Panc1 (cell line): ENCODE data around the gene SULF2. TPM values are rescaled to one million over a fixed set of nuclear protein-coding genes. Genes with fewer than 3 reads are reported as not detected.

ENCODE experiments used
- ATAC-seq: fragments of 200-7000 bp; cut with Tn5 transposase; 2 replicates; pipeline ENCODE4 v1.9.1; 2020; ENCODE audit warnings: mild to moderate bottlenecking, moderate library complexity
- BruUV-seq: library from RNA; stranded (reverse); fragments of 400-500 nt; replicated peaks from 2 replicates; lab custom pipeline; 2021; lab: Mats Ljungman, UMichigan
- CTCF ChIA-PET: fragments of 300-600 bp; sonication (Branson Sonifier 250); formaldehyde crosslinking; loops from one replicate; lab custom pipeline; 2022; ENCODE audit warnings: antibody characterized with exemption; lab: Charles Lee
- POLR2A ChIA-PET: fragments of 300-600 bp; sonication (Branson Sonifier 250); formaldehyde crosslinking; loops from one replicate; lab custom pipeline; 2022; ENCODE audit warnings: antibody characterized with exemption; lab: Charles Lee
- DNase-seq: peaks from one replicate; pipeline ENCODE4 v3.0.0-alpha.2; 2010; ENCODE audit warnings: low read depth, low spot score
- H3K27ac ChIP-seq: 2 replicates; pipeline ENCODE4 v1.5.1; 2011; ENCODE audit warnings: mild to moderate bottlenecking, low read length, inconsistent platforms
- H3K27me3 ChIP-seq: fragments of 200-500 bp; sonication (Bioruptor generic); 2 replicates; pipeline ENCODE4 v1.6.0; 2014; ENCODE audit warnings: low read length, inconsistent platforms; ENCODE audit not compliant: control insufficient read depth, insufficient read depth
- H3K36me3 ChIP-seq: fragments of 200-500 bp; sonication (Bioruptor generic); 2 replicates; pipeline ENCODE4 v1.5.1; 2014; ENCODE audit warnings: inconsistent platforms, mild to moderate bottlenecking, low read length, moderate library complexity; ENCODE audit not compliant: control insufficient read depth, insufficient read depth
- H3K4me1 ChIP-seq: 2 replicates; pipeline ENCODE4 v1.5.1; 2011; ENCODE audit warnings: inconsistent platforms, mild to moderate bottlenecking, low read length, moderate library complexity; ENCODE audit not compliant: control insufficient read depth, insufficient read depth
- H3K4me3 ChIP-seq, 2 experiments: 2 replicates each; pipeline ENCODE4 v1.5.1; 2011 to 2012; ENCODE audit warnings: low read depth in 2 of 2, low read length in 2 of 2, mild to moderate bottlenecking in 2 of 2, inconsistent platforms in 1 of 2, moderate library complexity in 1 of 2
- H3K9me3 ChIP-seq: fragments of 200-500 bp; sonication (Bioruptor generic); 2 replicates; pipeline ENCODE4 v1.5.1; 2014; ENCODE audit warnings: low read depth, mild to moderate bottlenecking, inconsistent platforms, low read length, moderate library complexity; ENCODE audit not compliant: control insufficient read depth, insufficient read depth
- CTCF ChIP-seq: fragments of 450-650 bp; IDR thresholded peaks from 2 replicates; pipeline ENCODE4 v1.5.1; 2017; ENCODE audit warnings: mild to moderate bottlenecking
- POLR2AphosphoS5 ChIP-seq: IDR thresholded peaks from 2 replicates; pipeline ENCODE4 v1.6.1; 2012; ENCODE audit warnings: mild to moderate bottlenecking, low read depth, low read length, moderate library complexity
- REST ChIP-seq, 2 experiments: IDR thresholded peaks; 2 replicates each; pipeline ENCODE4 v1.6.1; 2011 to 2012; ENCODE audit warnings: low read depth in 2 of 2, control low read depth in 1 of 2, low read length in 1 of 2, mild to moderate bottlenecking in 1 of 2, moderate library complexity in 1 of 2; ENCODE audit not compliant: insufficient read depth in 1 of 2
- SIN3A ChIP-seq: IDR thresholded peaks from 2 replicates; pipeline ENCODE4 v1.6.1; 2012; ENCODE audit warnings: low read depth, mild to moderate bottlenecking, low read length, moderate library complexity, borderline replicate concordance; ENCODE audit not compliant: insufficient read depth
- TCF7L2 ChIP-seq: IDR thresholded peaks from 2 replicates; pipeline ENCODE4 v1.6.1; 2011; ENCODE audit warnings: mild to moderate bottlenecking, low read depth, low read length, inconsistent platforms
- in situ Hi-C: cut with HindIII; loops from 2 replicates; pipeline ENCODE4 v1.10.0; 2016; ENCODE audit warnings: low sequenced_read_pairs, low pct_unique_long_range_greater_than_20kb
- intact Hi-C: fragments of 100-400 bp; cut with micrococcal nuclease; formaldehyde crosslinking; loops from one replicate; pipeline ENCODE4 v1.10.0; 2022; ENCODE audit not compliant: unreplicated experiment
- total RNA-seq: library from RNA; stranded (reverse); gene quantifications from one replicate; pipeline ENCODE4 v1.2.1, GENCODE V29; 2021; ENCODE audit not compliant: unreplicated experiment

The SULF2 gene
- total RNA-seq, 1 experiment from 2014 or later: 1.4 TPM

GRCh38 chr20:47740121-47740861 is 45.0 kb downstream of the SULF2 start:
- no peaks in the 10 kb centered on the region for H3K4me1 ChIP-seq
- in situ Hi-C loops: no loop called here
- CTCF ChIA-PET: interaction anchor here (0.6 kb wide), 1 partner anchor 1019 kb away, joined by 7 read pairs; no protein-coding TSS in a partner anchor
- no peak overlapping the region; a peak in 1 of 4 replicates for H3K4me3 ChIP-seq
- DNase-seq: no peak
- TF ChIP-seq REST (IDR thresholded peaks at IDR 0.05; ENCODE audit: insufficient read depth in 1 of 2, low read depth in 2 of 2, low read length in 1 of 2) (no peak), SIN3A (no peak), CTCF (no peak), TCF7L2 (no peak), POLR2AphosphoS5 (no peak)
- intact Hi-C loops: no loop called here
- no peak overlapping the region for H3K27ac ChIP-seq
- H3K36me3 ChIP-seq: no peaks in the 10 kb centered on the region
- no TSS peak for BruUV-seq
- ATAC-seq: no peak
- H3K9me3 ChIP-seq: no peaks in the 10 kb centered on the region
- H3K27me3 ChIP-seq: no peaks in the 10 kb centered on the region; the same call in 1 of the 2 replicates
- POLR2A ChIA-PET: no interaction called here

GRCh38 chr20:47737923-47738322 is 47.4 kb downstream of the SULF2 start:
- ATAC-seq: no peak
- intact Hi-C loops: no loop called here
- ChIA-PET POLR2A (no interaction called here), CTCF (no interaction called here)
- no peaks in the 10 kb centered on the region for H3K36me3 ChIP-seq
- no peak for TF ChIP-seq REST (IDR thresholded peaks at IDR 0.05; ENCODE audit: insufficient read depth in 1 of 2, low read depth in 2 of 2, low read length in 1 of 2)
- no peak for TF ChIP-seq TCF7L2
- no peak for TF ChIP-seq POLR2AphosphoS5
- no peaks in the 10 kb centered on the region for H3K9me3 ChIP-seq
- H3K4me1 ChIP-seq: no peaks in the 10 kb centered on the region
- no peaks in the 10 kb centered on the region; the same call in none of the 2 replicates for H3K27me3 ChIP-seq
- H3K27ac ChIP-seq: no peak overlapping the region
- no TSS peak for BruUV-seq
- H3K4me3 ChIP-seq: no peak overlapping the region
- no peak for DNase-seq
- in situ Hi-C loops: no loop called here
